ENCODE data around the gene ATP5F1B.

Gene ATP5F1B

DNA sequence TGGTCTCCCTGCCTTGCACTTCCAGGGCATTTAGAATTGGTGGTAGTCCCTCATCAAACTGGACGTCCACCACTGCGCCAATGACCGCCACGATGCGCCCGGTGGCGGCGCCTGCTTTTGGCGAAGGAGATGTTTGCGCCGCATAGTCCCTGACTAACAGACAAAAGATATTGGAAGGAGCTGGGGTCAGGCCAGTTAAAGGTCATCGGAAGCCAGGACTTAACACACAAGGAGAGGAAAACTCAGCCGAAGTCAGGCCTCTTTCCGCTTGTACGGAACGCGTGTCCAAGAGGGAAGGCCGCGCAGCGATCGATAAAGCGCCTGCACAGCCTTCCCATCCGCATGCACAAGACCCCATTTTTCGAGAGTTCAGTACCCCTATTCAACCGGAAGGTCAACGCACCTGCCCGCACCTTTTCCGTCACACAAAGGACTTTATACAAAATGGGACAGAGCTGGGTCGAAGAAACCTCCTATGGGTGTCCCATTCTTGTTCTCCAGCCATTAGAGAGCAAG, 525 bp downstream of the ATP5F1B start:
- DNase-seq, result peak; percentile 34

DNA sequence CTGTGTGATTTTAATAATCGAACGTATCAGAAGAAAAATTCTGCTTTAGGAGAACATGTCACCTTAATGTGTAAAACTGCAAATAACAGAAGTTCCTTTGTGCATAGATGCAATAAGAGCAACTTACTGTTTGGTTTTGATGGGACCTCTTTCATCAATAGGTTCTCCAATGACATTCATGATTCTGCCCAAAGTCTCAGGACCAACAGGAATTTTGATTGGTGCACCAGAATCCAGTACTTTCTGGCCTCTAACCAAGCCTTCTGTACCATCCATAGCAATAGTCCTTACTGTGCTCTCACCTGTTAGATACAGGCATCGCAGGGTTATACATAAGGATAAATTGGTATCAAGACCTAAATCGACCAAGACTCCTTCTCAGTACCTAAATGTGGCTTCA, 1.1 kb downstream of the ATP5F1B start:
- no peak for DNase-seq

DNA sequence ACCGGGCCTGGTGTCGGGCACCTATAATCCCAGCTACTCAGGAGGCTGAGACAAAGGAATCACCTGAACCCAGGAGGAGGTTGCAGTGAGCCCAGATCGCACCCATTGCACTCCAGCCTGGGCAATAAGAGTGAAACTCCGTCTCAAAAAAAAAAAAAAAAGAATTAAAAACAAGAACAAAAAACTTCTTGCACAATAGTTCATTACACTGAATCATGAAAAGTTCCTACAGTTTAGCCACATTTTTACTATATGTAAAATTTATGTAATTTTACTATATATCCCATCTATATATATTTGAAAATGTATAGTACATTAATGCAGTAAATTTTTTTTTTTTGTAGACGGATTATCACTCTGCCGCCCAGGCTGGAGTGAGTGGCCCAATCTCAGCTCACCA, 4.6 kb downstream of the ATP5F1B start:
- no peak for DNase-seq

DNA sequence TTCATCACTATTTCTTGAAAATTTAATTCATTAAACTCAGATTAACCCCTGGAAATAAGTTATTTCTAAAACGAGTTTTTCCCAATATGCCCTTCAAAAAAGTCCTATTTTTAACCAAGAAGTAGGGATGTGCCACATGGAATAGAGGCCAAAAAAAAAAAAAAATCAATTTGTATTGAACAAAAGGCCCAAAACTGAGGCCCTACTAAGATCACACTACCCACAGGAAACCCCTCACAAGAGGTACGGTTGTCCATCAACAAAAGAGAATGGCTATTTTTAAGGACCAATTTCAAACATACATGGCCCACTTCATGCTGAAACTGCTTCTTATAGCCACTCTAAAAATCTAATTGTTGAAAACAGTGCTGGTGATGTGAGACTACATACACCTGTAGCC, 8.2 kb downstream of the ATP5F1B start:
- DNase-seq, result no peak

DNA sequence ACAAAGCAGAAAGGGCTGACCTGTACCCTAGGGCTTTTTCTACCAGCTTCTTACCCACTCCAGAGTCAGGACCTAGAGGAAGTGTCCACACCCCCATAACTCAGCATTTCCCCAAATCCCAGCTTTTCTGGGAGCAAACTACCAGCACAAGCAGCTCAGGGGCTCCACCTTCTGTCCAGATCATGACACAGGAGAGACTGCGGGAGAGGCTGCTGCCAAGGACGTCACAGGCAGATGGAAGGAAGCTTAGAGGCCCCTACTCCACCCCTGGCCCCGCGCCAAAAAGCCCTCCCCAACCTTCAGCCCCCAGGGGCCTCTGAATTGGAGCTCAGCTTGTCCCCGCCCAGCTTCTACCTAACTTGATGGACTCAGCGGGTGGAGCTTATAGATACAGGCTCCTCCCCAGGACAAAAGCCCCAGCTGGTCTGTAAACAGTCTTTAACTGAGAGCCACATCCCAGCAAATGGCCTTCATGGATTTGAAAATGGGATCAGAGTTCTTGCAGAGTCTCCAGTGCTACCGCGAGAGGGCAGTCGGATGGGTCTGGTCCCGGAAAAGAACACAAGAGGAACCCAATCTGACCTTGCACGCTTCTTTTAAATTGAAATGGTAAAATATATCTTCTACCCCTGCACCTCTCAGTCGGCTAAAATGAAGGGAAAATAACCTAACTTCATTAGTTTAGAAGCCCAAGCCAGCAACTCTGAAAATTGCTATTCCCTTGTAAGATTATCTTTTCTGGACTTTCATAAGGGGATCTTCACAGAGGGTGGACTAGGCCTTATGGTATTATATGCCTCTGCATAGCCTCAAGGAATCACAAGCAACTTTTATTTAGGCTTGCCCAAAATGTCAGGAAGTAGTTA, 8.9 kb downstream of the ATP5F1B start:
- peak; percentile 97 for DNase-seq

DNA sequence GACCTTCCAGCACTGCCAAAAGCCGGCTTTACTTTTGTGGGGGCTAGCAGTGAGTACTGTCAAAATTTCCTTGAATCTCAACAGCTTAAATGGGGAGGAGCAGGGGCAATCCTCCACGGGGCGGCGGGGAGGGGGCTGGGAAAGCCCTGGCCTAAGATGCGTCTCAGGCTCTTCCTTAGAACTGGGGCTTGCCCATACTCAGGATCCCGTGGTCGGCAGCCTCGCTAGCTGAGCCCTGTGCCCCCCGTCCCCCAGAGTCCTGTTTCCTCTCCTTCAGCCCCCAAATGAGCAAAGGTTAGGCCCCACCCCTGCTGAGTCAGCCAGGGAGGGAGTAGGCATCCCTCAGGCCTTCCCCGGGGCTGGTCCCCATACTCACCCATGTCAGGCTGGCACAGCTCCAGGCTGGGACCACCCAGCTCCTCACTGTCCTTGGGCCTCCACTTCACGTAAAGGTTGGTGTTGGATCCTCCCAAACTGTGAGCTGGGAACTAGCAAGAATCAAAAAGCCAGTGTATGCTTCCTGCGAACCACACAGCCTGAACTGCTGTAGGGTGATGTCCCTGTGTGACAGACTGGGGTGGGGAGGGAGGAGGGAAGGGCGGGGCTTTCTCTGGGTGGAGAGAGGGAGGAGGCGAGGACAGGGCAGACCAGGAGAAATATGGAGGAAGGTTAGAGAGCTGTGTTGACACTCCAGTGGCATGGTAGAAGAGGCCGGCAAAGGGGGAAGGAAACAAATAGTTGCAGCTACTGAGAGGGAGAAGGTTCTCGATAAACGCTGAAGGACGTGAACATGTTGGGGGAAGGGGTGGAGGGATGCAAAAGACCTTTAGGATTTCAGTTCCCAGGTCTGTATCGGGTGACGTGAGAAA, 9.7 kb downstream of the ATP5F1B start:
- peak; percentile 88 for DNase-seq

DNA sequence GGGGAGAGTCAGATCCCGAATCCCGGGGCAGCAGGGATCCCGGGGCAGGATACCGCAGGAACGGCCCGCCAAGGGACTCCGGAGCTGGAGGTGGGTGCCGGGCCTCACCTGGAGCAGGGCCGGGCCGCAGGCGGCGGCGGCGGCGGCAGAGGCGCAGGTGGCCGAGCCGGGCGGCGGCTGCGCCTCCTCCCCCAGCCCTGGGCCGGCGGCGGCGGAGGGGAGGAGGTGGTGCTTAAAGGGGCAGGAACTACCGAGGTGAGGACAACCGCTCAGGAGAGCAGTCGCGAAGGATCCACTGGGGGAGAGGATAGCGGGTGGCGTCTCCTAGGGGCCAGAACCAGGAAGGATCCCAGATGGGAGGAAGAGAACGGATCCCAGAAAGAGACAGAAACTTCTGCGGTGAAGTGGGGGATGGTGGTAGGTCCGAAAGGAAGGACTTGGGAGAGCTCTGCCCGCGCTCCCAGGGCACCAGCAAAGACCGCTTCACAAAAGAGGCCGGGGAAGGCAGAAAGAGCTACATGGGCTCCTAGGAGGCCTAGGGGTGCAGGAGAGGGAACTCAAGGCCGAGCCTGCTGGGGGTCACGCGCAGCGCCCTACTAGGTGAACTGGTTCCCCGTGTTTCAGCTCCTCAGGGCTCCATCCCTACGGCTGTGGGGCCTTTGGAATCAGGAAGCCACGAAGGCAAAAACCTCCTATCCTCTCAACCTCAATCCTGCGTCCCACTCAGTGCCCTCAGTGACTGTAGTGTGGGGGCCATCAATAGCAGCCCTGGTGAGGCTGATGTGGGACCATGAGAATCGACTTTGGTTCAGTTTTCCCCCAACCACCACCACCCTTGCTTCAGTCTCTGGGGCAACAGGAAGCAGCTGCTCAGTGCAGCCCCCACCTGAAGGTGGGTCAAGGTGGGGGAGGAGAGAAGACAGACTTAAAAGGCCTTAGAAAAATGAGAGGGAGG, 10.7 kb downstream of the ATP5F1B start:
- peak; percentile 79 for DNase-seq

DNA sequence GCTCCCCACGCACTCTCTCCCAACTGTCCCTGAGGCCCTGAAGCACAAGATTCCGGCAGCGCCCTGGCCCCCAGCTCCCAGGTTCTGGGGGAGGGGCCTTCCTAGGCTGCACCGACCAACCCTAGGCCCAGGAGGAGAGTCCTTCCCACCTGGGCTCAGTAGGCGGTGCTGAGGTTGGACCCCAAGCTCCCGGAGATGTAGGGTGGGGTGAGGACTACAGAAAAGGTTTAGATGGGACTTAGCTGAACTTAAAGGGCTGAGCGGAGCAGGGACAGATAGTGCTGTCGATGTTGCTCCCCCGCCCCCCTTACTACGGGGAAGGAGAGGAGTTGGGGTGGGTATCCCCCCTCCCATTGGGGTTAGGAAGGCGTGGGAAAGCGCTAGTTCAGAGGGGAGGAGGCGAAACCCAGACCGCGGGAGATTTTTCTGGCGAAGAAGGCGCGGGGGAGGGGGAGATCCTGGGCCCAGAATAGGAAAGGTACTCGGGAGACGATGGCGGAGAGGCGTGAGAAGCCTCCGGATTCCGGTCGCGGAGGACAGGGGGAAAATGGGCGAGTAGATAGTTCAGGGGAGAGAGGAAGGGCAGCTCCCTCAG, 11.4 kb downstream of the ATP5F1B start:
- DNase-seq, result peak; percentile 49

DNA sequence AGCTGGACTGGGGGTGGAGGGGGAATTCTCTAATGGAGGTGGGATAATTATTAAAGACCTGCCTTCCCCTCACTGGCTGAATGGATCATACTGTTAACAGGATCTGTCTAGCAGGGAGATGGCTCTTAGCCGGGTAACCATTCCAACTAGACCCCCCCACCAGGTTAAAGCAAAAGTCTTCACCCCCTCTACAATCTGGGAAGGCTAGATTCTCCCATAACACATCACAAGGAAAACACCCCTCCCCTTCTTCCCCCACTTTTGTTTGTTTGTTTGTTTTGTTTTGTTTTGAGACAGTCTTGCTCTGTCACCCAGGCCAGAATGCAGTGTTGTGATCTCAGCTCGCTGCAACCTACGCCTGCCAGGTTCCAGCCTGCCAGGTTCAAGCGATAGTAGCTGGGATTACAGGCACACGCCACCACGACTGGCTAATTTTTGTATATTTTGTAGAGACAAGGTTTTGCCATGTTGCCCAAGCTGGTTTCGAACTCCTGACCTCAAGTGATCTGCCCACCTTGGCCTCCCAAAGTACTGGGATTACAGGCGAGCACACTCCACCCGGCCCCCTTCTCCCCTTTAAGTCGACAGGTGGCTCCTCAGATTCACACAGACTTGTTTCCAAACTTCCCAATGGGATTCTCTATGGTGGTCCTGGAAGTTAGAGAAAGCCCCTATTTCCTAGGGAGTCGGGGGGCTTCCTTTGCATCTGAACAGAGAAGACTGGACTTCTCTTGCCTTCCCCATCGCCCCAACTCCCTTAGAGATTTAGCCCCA, 12.1 kb downstream of the ATP5F1B start:
- no peak for DNase-seq

DNA sequence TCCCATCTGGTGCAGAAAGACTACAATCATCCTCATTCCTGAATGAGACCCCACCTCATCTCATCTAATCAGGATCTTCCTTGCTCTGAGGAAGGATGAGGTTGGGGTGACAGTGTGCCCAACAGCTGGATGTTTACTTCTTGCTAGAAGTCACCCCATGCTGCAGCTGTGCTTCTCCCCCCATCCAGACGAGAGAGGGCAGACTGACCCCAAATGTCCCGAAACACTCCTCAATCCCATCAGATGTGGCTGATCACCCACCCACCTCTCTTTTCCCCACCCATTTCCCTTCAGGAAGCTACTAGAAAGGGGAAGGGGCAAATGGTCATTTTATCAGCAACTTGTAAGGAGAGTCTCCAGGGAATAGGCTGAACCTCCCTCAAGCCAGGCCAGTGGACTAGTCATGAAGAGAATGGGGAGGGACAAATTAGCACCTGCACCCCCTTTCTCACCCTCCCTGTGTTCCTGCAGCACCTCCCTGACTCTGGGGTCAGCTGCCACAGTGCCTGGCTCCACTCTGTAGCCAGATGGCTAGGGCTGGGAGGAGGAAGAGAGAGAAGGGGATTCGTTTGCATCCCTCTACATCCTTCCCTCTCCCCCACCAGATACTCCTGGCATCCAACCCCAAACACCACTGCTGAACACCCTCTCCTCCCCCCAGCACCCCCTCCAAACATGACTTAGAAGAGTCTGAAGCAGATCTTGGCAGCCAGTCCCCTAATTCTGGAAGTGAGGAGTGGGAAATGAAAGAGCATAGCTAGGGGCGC, 12.9 kb downstream of the ATP5F1B start:
- DNase-seq, result no peak

DNA sequence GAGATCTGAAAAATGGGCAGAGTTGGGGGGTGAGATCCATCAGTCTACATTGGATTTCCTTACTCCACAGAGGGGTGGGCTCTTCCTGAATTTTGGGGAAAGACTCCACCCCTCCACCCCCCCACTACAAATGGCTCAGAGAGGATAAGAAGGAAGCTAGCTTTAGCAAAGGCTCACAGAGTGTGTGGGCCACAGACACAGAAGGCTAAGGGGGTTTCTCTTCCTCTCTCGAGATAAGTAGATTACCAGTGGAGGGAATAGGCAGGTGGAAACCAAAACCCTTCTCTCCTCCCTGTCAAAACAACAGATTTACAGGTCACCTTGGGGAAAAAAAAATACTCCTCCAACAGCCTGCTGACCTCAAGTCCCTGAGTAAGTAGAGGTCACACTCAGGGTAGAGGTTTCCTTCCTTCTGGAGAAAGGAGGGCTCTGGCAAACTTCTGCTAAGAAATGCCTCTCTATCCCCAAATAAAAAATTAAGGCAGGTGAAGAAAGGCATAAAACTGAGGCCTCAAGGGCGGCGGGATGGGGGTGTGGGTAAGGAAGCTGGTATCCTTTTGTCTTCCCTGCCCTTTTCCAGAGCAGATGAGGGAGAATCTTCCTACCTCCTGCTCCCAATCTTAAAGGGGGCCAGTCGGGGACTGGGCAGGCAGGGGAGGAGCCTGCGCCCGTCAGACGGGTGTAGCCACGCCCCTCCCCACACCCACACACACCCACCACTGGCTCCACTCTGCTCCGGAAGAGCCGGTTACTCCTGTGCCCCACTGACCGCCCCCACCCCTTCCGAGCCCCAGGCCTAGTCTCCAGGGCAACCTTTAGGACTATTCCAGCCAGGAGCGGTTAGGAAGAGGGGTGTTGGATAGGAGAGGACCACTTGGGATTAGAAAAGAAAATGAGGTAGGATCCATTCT, 13.7 kb downstream of the ATP5F1B start:
- peak; percentile 79 for DNase-seq

DNA sequence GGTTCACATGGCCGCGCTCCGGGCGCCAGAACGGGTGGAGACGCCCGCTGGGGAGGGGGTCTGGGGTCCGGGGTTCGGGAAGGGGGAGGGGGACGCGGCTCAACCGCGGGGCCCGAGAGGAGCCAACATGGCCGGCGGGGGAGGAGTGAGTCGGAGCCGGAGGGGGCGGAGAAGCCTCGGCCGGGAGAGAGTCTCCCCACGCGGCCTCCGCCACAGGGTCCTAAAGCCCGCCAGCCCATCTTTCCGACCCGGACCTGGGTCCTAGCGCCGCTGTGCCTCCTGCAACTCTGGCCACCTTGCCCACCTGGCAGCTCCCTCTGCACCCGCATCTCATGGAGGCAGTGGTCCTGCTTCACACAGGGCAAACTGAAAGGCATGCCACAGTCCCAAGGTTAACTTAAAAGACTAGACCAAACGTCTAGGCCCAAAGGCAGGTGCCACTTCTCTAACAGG, 15.6 kb downstream of the ATP5F1B start, which contains the start of gene BAZ2A:
Gene BAZ2A (minus strand): TSS at position 147 of the 453 bp plus-strand sequence. CDS start 12,796 bp downstream, outside the sequence.
- peak; percentile 91 for DNase-seq

DNA sequence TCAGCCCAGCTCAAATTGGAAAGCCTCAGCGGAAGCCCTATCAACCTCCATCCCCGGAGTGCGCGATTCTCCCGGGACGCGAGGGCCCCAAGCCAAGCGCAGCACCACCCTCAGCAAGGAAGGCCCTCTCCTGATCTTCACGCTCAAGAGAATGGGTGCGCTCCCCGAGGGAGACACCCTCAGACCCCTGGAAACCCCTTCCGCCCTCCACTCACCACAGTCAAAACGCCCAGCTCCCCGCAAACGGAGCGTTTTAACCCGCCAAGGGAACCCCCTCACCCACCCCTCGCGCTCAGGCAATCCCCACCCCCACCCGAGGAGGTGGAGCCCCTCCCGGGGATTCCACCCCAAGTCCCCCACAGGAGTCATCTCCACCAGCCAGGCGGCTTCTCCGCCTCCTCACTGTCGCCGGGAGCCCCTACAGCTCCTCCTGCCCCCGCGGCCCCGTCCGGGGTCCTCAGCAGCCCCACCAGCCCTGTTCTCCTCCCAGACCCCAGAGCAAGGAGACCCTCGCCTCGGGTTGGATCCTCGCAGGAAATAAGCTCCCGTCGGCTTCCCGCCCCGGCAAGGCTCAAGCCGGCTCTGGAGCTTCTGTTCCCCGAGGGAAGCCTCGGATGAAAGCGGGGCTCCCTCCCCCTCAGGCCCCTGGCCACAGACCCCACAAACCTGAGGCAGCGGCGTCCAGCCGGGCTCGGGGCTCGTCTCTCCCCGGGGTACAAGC, 16.2 kb downstream of the ATP5F1B start:
- DNase-seq, result peak; percentile 65

DNA sequence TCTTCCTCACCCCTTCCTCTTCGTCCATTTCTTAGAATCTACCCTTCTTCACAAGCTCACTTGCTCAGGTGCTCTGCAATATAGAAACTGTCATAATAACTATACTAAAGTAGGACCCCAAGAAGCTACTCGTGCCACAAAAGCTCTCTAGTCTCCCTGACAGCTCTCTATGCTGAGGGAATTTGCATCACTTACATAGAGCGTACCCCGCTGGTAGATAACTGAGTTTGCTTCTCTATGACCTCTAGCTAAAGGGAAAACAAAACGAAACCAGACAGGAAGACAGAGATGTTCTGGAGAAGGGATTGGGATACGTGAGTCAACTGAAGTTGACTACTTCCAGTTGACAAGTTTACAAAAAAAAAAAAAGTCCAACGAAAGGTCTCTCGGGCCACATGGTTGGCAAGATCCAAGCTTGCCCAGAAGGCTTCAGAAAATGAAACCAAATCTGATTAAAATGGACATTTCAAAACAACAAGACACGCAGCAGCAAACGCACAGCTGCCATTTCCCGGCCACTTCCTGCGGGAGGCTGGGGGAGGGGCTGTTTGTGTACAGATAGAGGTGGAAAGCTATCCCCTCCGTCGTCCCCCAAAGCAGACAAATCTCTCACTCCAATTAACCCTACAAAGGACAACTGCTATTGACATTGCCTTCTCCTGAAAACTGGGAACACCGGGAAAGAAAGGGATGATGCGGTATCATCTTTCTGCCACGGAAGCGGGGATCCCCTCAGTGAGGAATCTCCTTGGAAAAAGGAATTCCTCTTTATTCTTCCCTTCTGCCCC, 16.9 kb downstream of the ATP5F1B start:
- peak; percentile 75 for DNase-seq

DNA sequence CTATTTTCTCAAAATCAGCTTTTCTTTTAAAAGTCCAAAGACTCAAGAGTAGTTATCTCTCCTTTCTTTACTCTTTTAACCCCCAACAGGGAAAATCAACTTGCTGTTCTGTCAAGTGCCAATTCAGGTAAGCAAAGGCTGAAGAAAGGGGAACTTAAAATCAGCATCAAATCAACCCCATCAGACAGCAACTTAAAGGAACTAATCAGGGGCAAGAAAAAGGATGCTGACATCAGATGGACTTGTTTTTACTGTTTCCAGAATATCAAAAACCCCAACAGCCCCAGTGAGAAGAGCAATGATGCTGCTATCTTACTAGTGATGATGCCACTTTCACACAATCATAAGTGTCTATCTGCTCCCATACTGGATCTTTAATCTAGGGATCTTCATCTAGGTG, 19.1 kb downstream of the ATP5F1B start:
- DNase-seq, result no peak

DNA sequence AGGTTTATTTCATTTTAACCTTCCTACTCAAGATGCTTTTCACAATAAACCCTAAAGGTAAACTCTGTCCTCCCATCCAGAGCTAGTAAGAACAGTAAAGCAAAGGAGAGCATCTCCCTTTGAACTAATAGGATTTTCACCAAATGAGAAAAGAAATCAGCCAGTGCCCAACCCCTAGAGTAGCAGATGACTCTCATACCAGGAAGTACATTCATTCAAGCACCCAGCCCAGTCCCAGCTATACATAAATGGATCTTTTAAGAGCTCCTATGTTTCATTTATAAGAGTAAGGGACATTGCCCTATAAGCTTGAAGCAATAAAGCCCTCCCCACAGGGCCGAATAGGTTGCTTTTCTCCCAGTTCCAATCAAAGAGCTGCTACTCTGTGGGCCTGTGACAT, 23.2 kb downstream of the ATP5F1B start:
- DNase-seq, result no peak

DNA sequence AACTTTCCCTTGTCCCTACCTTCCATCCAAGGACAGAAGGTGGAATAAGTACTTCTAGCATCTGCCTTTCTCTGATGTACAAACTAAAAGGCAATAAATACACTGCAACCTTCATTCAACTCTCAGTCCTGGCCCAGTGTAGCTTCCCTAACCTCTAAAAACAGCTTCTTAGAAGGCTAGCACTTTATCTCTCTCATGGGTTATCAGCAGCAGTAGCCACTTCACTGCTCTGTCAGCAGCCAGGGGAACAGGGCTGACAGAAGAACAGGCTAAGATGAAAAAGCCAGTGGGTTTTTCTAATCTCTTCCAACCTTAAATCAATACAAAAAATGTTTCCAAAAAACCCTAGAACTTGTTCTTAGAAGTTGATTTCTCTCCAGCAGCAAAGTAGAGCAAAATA, 28.9 kb downstream of the ATP5F1B start:
- DNase-seq, result no peak

DNA sequence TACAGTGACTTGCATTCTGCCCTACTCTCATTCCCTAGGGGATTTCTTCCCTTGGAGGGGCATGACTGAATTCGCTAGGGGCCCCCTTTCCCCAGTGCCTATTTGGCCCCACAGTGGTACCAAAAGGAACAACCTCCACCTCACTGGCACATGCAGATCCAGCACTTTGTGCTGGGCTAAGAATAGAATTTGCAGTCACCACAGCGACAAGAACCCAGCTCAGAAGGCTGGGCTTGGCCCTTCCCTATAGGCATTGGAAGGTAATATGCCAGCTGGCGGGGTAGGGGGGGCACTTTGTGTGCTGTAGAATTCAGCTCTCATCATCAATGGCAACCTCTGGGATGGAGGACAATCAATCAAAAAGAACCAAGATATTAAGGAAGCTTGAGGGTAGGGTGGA, 29.5 kb downstream of the ATP5F1B start:
- DNase-seq, result no peak
